H9 (cell line): ENCODE results near the gene RBM8A. TPM values are rescaled to one million over a fixed set of nuclear protein-coding genes. Genes with fewer than 3 reads are reported as not detected.

ENCODE experiments used
- DNase-seq: peaks from one replicate; pipeline ENCODE4 v3.0.0-alpha.2; 2017
- H2AFZ ChIP-seq: one replicate; pipeline ENCODE4 v1.6.1; 2013; ENCODE audit warnings: mild to moderate bottlenecking, low read length, control low read depth, moderate library complexity
- H2AK5ac ChIP-seq: 2 replicates; pipeline ENCODE4 v1.6.1; 2013; ENCODE audit warnings: low read length, control low read depth, mixed read lengths; ENCODE audit not compliant: insufficient read length
- H2BK120ac ChIP-seq: one replicate; pipeline ENCODE4 v1.6.1; 2013; ENCODE audit warnings: low read depth, mild to moderate bottlenecking, low read length, control low read depth, inconsistent platforms; ENCODE audit not compliant: poor library complexity, severe bottlenecking
- H2BK12ac ChIP-seq: 2 replicates; pipeline ENCODE4 v1.6.1; 2013; ENCODE audit warnings: low read length, control low read depth, mixed read lengths, low read depth; ENCODE audit not compliant: insufficient read length
- H2BK15ac ChIP-seq: 2 replicates; pipeline ENCODE4 v1.6.1; 2013; ENCODE audit warnings: low read depth, low read length, control low read depth
- H2BK20ac ChIP-seq: one replicate; pipeline ENCODE4 v1.6.1; 2013; ENCODE audit warnings: low read depth, mild to moderate bottlenecking, low read length, control low read depth, inconsistent platforms; ENCODE audit not compliant: poor library complexity, severe bottlenecking
- H2BK5ac ChIP-seq: 2 replicates; pipeline ENCODE4 v1.6.1; 2013; ENCODE audit warnings: low read length, control low read depth, mixed read lengths; ENCODE audit not compliant: insufficient read length
- H3K14ac ChIP-seq: 2 replicates; pipeline ENCODE4 v1.6.1; 2013; ENCODE audit warnings: low read length, control low read depth; ENCODE audit not compliant: insufficient read depth
- H3K18ac ChIP-seq: 2 replicates; pipeline ENCODE4 v1.6.1; 2013; ENCODE audit warnings: low read depth, mild to moderate bottlenecking, mixed read lengths, low read length, control low read depth; ENCODE audit not compliant: insufficient read length
- H3K23ac ChIP-seq: 2 replicates; pipeline ENCODE4 v1.6.1; 2013; ENCODE audit warnings: low read length, control low read depth, mixed read lengths, low read depth; ENCODE audit not compliant: insufficient read length
- H3K23me2 ChIP-seq: 2 replicates; pipeline ENCODE4 v1.6.1; 2013; ENCODE audit warnings: low read depth, mild to moderate bottlenecking, mixed read lengths, low read length, control low read depth; ENCODE audit not compliant: insufficient read length, poor library complexity, severe bottlenecking
- H3K27ac ChIP-seq: 2 replicates; pipeline ENCODE4 v1.5.1; 2013; ENCODE audit warnings: low read length, control low read depth, mixed read lengths, low read depth; ENCODE audit not compliant: insufficient read length
- H3K27me3 ChIP-seq: 2 replicates; pipeline ENCODE4 v1.6.1; 2013; ENCODE audit warnings: low read length, control low read depth, inconsistent platforms; ENCODE audit not compliant: insufficient read depth
- H3K4ac ChIP-seq: 2 replicates; pipeline ENCODE4 v1.6.1; 2013; ENCODE audit warnings: low read depth, mild to moderate bottlenecking, control low read depth, inconsistent platforms, low read length, moderate library complexity
- H3K4me1 ChIP-seq: 2 replicates; pipeline ENCODE4 v1.6.1; 2013; ENCODE audit warnings: low read length, control low read depth, inconsistent platforms; ENCODE audit not compliant: insufficient read depth
- H3K4me2 ChIP-seq: 2 replicates; pipeline ENCODE4 v1.6.1; 2013; ENCODE audit warnings: low read length, control low read depth, mixed read lengths; ENCODE audit not compliant: insufficient read length, insufficient read depth
- H3K56ac ChIP-seq: 2 replicates; pipeline ENCODE4 v1.6.1; 2013; ENCODE audit warnings: low read depth, mild to moderate bottlenecking, mixed read lengths, low read length, control low read depth; ENCODE audit not compliant: insufficient read length
- H3K79me1 ChIP-seq: 2 replicates; pipeline ENCODE4 v1.6.1; 2013; ENCODE audit warnings: low read depth, mild to moderate bottlenecking, moderate library complexity, low read length, control low read depth, inconsistent platforms; ENCODE audit not compliant: insufficient read depth, poor library complexity, severe bottlenecking
- H3K79me2 ChIP-seq: 2 replicates; pipeline ENCODE4 v1.6.1; 2013; ENCODE audit warnings: low read length, control low read depth, inconsistent platforms; ENCODE audit not compliant: insufficient read depth
- H3K9ac ChIP-seq: 2 replicates; pipeline ENCODE4 v1.6.1; 2013; ENCODE audit warnings: low read length, control low read depth, mixed read lengths; ENCODE audit not compliant: insufficient read length; ENCODE audit errors: extremely low read depth
- H3K9me3 ChIP-seq: one replicate; pipeline ENCODE4 v1.6.1; 2013; ENCODE audit warnings: low read depth, low read length, inconsistent platforms; ENCODE audit not compliant: control insufficient read depth
- H3T11ph ChIP-seq: one replicate; pipeline ENCODE4 v1.6.1; 2013; ENCODE audit warnings: mild to moderate bottlenecking, low read length, control low read depth, inconsistent platforms
- H4K20me1 ChIP-seq: one replicate; pipeline ENCODE4 v1.6.1; 2013; ENCODE audit not compliant: control insufficient read depth, insufficient read length, insufficient read depth
- H4K5ac ChIP-seq: 2 replicates; pipeline ENCODE4 v1.6.1; 2013; ENCODE audit warnings: low read depth, mild to moderate bottlenecking, mixed read lengths, low read length, control low read depth; ENCODE audit not compliant: insufficient read length
- H4K8ac ChIP-seq: replicated peaks from 2 replicates; pipeline ENCODE4 v1.6.1; 2013; ENCODE audit warnings: low read length, control low read depth, mixed read lengths, low read depth; ENCODE audit not compliant: insufficient read length
- H4K91ac ChIP-seq: 2 replicates; pipeline ENCODE4 v1.6.1; 2013; ENCODE audit warnings: low read depth, mild to moderate bottlenecking, moderate library complexity, mixed read lengths, low read length, control low read depth; ENCODE audit not compliant: insufficient read length
- H3K27ac Mint-ChIP-seq, 3 experiments: 2 replicates in 2 of 3; 3 replicates in 1 of 3; pipeline ENCODE4 v1.8.0; 2020 to 2021; ENCODE audit warnings: mixed read lengths in 3 of 3, mild to moderate bottlenecking in 1 of 3, moderate library complexity in 1 of 3
- H3K27me3 Mint-ChIP-seq: 2 replicates; pipeline ENCODE4 v1.8.0; 2021; ENCODE audit warnings: low read depth, mild to moderate bottlenecking, moderate library complexity, mixed read lengths
- H3K36me3 Mint-ChIP-seq, 3 experiments: 2 replicates in 2 of 3; 3 replicates in 1 of 3; pipeline ENCODE4 v1.8.0; 2020 to 2021; ENCODE audit warnings: low read depth in 3 of 3, mixed read lengths in 3 of 3; ENCODE audit not compliant: insufficient read depth in 1 of 3
- H3K4me1 Mint-ChIP-seq, 2 experiments: 2 replicates each; pipeline ENCODE4 v1.8.0; 2020; ENCODE audit warnings: mixed read lengths in 2 of 2
- H3K4me3 Mint-ChIP-seq, 2 experiments: 2 replicates in 1 of 2; 3 replicates in 1 of 2; pipeline ENCODE4 v1.8.0; 2020 to 2021; ENCODE audit warnings: mild to moderate bottlenecking in 2 of 2, mixed read lengths in 2 of 2, moderate library complexity in 1 of 2
- H3K9me3 Mint-ChIP-seq, 2 experiments: 2 replicates in 1 of 2; 3 replicates in 1 of 2; pipeline ENCODE4 v1.8.0; 2020; ENCODE audit warnings: mild to moderate bottlenecking in 2 of 2, mixed read lengths in 2 of 2, moderate library complexity in 1 of 2
- WGBS: extraction: QIAGEN DNeasy Blood & Tissue Kit; methylation state at CpG from one replicate; pipeline ENCODE4 v1.1.7; 2013; ENCODE audit warnings: missing lambda C conversion rate, low lambda C conversion rate, mixed read lengths; ENCODE audit not compliant: insufficient read length; ENCODE audit errors: extremely low coverage; 5-methylcytosine and 5-hydroxymethylcytosine counted together
- total RNA-seq: library from RNA; stranded (reverse); gene quantifications from 2 replicates; pipeline ENCODE4 v1.2.1, GENCODE V29; 2021
- TF ChIP-seq, protein P1 (sequence below): fragments of 200-600 bp; sonication (generic); conservative IDR thresholded peaks from 3 replicates; pipeline ENCODE4 v1.8.0; 2021; ENCODE audit warnings: antibody characterized with exemption, mild to moderate bottlenecking

RBM8A gene
- total RNA-seq, 1 experiment from 2014 or later: 298 TPM

GRCh38 chr1:145936247-145936646, 9.0 kb upstream of the RBM8A start:
- H3K4me2 ChIP-seq: no peak overlapping the region
- H2AFZ ChIP-seq: no peak overlapping the region
- Mint-ChIP-seq H3K4me1 (peaks cover 21 to 25% of the 10 kb centered on the region in 2 experiments), H3K9me3 (no peaks in the 10 kb centered on the region), H3K27ac (no peak overlapping the region), H3K4me3 (no peak overlapping the region), H3K36me3 (no peaks in the 10 kb centered on the region; a peak in 1 of 7 replicates), H3K27me3 (no peaks in the 10 kb centered on the region)
- TF ChIP-seq, protein P1, sequence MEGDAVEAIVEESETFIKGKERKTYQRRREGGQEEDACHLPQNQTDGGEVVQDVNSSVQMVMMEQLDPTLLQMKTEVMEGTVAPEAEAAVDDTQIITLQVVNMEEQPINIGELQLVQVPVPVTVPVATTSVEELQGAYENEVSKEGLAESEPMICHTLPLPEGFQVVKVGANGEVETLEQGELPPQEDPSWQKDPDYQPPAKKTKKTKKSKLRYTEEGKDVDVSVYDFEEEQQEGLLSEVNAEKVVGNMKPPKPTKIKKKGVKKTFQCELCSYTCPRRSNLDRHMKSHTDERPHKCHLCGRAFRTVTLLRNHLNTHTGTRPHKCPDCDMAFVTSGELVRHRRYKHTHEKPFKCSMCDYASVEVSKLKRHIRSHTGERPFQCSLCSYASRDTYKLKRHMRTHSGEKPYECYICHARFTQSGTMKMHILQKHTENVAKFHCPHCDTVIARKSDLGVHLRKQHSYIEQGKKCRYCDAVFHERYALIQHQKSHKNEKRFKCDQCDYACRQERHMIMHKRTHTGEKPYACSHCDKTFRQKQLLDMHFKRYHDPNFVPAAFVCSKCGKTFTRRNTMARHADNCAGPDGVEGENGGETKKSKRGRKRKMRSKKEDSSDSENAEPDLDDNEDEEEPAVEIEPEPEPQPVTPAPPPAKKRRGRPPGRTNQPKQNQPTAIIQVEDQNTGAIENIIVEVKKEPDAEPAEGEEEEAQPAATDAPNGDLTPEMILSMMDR: no peak
- H2AK5ac ChIP-seq: no peak overlapping the region
- no peak overlapping the region for H4K5ac ChIP-seq
- H3K4me1 ChIP-seq: no peaks in the 10 kb centered on the region
- no peaks in the 10 kb centered on the region for H4K20me1 ChIP-seq
- no peaks in the 10 kb centered on the region for H3K79me2 ChIP-seq
- H3K23ac ChIP-seq: no peak overlapping the region
- no peaks in the 10 kb centered on the region for H3K9me3 ChIP-seq
- no peak overlapping the region for H2BK5ac ChIP-seq
- H2BK15ac ChIP-seq: no peak overlapping the region
- no peak overlapping the region for H3T11ph ChIP-seq
- H3K56ac ChIP-seq: no peak overlapping the region
- DNase-seq: no peak
- no peak overlapping the region for H4K91ac ChIP-seq
- no peaks in the 10 kb centered on the region for H3K23me2 ChIP-seq
- no peak overlapping the region for H3K9ac ChIP-seq
- H4K8ac ChIP-seq: no peak overlapping the region
- no CpG with 5 or more reads among the region's 8 CpGs for WGBS
- no peaks in the 10 kb centered on the region for H3K27me3 ChIP-seq
- no peak overlapping the region for H3K18ac ChIP-seq
- H3K4ac ChIP-seq: no peak overlapping the region
- H2BK12ac ChIP-seq: no peak overlapping the region
- H2BK120ac ChIP-seq: no peak overlapping the region
- no peak overlapping the region for H3K27ac ChIP-seq
- H3K14ac ChIP-seq: no peak overlapping the region
- no peak overlapping the region for H2BK20ac ChIP-seq
- no peaks in the 10 kb centered on the region for H3K79me1 ChIP-seq
